ENCODE data around the gene KANTR.
"Not testable (repeated sequence)": the region's sequence is repeated elsewhere in the genome, so short reads cannot be mapped to it uniquely, and the experiment has no call there.

- not testable (repeated sequence) for TF ChIP-seq YY1 (IDR thresholded peaks at IDR 0.05; ENCODE audit: insufficient read depth, insufficient read length); ZNF274 (IDR thresholded peaks at IDR 0.05; ENCODE audit: low read depth, low read length); SUZ12 (IDR thresholded peaks at IDR 0.05; ENCODE audit: extremely low read depth, insufficient read depth, insufficient read length)
Measured at GRCh38 chrX:53164566-53164965, 70.6 kb downstream of the KANTR start.

Data from NT2/D1 (cell line).